ENCODE measurements around the gene RBFOX1.

RBFOX1 gene

GRCh38 chr16:7515543-7515942 lies 182.9 kb downstream of the RBFOX1 start:
- no peak for DNase-seq (ENCODE audit: low read depth in 1 of 2, low spot score in 1 of 2)

- no peak for DNase-seq (ENCODE audit: low read depth in 1 of 2, low spot score in 1 of 2)
Observed at GRCh38 chr16:7517496-7517895, 184.9 kb downstream of the RBFOX1 start.

GRCh38 chr16:7518158-7518557 lies 185.5 kb downstream of the RBFOX1 start:
- DNase-seq (ENCODE audit: low read depth in 1 of 2, low spot score in 1 of 2) = no peak

- no peak for DNase-seq (ENCODE audit: low read depth in 1 of 2, low spot score in 1 of 2)
Observed at GRCh38 chr16:7521834-7522233, 189.2 kb downstream of the RBFOX1 start.

- no peak for DNase-seq (ENCODE audit: low read depth in 1 of 2, low spot score in 1 of 2)
Observed at GRCh38 chr16:7524419-7524818, 191.8 kb downstream of the RBFOX1 start.

DNA sequence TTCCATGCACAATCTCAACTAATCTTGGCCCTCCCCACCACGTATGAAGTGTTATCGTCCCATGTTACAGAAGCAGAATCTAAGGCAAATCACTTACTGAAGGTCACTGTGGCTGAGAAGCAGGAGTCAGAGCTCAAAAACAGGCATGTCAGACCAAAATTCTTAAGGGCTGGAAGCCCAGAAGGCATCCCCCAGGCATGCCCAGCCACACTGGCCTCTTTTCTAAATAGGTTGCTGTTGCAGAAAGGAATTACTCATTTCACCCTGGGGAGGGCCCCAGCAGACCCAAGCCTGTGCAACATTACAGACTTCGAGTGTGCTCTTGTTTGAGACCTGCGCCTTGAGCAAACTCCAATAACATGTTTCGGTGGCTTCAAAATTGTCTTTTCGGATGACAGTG lies 194.1 kb downstream of the RBFOX1 start:
- DNase-seq (ENCODE audit: low read depth in 1 of 2, low spot score in 1 of 2) = no peak

- DNase-seq (ENCODE audit: low read depth in 1 of 2, low spot score in 1 of 2) = no peak
Observed at GRCh38 chr16:7532534-7532933, 199.9 kb downstream of the RBFOX1 start.

DNA sequence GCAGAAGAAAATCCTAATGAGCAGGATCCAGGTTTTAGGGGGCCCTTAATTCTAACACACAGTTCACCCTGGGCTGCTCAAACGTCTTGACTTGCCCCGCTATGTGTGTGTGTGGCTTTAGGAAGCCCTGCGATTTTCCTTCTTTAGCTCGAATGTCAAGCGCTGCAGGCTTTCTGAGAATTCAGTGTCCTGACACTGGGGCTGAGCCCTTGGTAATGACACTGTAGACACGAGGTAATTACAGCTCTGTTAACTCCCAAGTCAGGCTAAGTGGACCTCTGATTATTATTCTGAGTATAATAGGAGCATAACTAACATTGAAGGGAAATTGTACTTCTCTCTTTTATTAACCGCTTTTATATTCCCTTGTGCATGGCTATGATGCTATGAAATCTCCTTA lies 202.1 kb downstream of the RBFOX1 start:
- no peak for DNase-seq (ENCODE audit: low read depth in 1 of 2, low spot score in 1 of 2)

DNA sequence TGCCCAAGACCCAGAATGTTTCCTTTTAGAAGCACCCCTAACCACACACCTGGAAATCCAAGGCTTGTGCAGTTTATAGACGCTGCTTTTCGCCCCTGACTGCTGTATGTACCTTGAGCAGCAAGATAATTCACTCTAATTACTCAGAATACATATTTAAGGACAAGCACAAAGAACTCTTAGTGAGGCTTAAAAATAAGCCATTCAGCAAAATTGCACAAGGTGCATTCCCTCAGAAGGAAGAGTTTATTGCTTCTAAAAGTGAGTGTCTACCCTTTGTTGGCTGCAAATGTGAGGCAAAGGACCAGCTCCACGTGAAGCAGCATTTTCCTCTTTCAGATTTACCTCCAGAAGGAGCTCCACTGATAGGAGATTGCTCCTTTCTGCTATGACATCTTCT lies 208.4 kb downstream of the RBFOX1 start:
- no peak for DNase-seq (ENCODE audit: low read depth in 1 of 2, low spot score in 1 of 2)

DNA sequence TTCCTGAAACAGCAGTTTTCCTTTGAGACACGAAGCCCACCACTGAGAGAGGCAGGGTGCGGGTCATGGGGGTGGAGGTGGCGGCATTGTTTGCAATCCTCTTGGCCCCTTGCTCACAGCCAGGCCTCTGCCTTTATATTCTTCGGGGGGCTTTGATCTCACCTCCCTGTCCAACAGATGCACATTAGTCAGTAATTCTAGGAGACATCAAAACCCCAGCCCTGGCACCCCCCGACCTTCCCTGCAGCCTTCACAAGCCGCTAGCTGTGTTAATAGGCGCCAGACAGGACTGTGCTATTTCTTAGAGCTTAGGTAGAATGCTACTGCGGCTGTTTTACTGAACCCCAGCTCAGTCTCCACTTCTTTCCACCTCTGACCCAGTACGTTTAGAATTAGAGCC lies 212.6 kb downstream of the RBFOX1 start:
- DNase-seq (ENCODE audit: low read depth in 1 of 2, low spot score in 1 of 2) = no peak

DNA sequence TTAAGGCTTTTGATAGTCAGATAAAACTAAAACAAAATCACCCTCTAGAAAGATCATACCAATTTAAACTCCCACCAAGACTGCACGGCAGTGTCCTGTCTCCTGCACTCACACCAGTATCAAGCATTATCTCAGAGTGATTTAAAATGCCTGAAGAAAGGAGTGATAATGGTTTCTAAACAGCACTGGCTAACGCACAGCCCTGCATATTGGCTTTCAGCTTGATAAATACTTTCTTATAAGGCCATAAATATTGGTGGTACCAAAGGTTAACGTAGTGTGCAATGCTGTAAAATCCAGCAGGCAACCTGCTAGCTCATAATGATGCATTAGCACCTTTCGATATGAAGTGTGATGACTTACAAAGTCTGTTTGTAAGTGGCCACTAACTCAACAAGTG lies 214.3 kb downstream of the RBFOX1 start:
- DNase-seq (ENCODE audit: low read depth in 1 of 2, low spot score in 1 of 2) = no peak

DNA sequence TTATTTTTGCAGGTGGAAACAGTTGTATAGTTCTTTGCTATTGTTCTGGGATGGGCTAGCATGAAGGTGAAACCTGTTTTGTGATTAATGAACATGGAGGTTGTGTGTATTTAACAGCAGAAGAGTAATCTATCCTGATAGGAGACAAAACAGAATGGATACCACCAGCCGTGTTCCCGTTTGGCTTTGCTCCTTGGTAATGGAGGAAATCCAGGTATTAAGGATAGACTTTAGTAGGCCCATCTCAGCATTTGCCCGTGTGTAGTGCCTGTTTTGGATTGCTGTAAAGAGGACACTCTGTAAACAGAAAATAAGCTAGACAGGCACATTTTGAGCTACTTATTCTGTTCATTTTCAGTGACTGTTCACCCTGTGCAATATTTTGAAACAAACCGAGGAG lies 215.1 kb downstream of the RBFOX1 start:
- DNase-seq (ENCODE audit: low read depth in 1 of 2, low spot score in 1 of 2) = no peak

DNA sequence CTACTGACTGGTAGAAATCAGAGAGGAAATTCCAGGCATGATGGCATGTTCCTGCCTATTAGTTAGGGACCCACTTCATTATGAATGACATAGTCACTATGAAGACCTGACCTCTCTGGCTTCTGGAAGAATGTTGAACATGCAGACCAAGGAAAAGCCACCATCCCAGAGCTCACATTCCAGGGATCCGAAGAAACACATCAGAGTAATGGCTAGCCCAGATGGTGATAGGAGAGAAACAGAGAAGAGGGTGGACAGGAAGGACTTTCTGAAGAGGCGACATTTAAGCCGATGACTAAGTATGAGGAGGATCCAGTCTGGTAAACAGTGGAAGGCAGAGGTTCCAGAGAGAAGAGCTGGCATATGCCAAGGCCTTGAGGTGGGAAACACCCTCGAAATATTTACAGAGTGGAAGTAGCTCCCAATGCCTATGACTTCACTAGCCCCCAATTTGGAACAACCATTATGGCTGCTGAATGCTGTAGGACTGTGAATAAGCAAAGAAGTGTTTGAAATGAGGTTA lies 216.2 kb downstream of the RBFOX1 start:
- DNase-seq (ENCODE audit: low read depth in 1 of 2, low spot score in 1 of 2) = no peak

DNA sequence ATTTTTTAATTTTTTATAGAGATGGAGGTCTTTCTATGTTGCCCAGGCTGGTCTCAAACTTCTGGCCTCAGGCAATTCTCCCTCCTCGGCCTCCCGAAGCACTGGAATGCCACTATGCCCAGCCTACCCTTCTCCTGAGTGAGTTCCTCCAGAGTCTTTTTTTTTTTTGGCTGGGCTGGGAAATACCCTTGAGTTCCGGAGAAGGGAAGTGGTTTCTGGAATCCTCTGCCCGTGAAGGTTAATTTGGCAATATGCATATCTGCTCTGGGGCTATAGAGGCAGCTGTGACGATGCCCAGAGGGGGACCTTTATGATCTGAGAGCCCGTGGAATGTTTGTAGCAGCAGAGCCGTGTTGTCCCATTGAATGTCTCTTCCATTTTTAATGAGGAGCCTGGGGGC lies 217.5 kb downstream of the RBFOX1 start:
- no peak for DNase-seq (ENCODE audit: low read depth in 1 of 2, low spot score in 1 of 2)

DNA sequence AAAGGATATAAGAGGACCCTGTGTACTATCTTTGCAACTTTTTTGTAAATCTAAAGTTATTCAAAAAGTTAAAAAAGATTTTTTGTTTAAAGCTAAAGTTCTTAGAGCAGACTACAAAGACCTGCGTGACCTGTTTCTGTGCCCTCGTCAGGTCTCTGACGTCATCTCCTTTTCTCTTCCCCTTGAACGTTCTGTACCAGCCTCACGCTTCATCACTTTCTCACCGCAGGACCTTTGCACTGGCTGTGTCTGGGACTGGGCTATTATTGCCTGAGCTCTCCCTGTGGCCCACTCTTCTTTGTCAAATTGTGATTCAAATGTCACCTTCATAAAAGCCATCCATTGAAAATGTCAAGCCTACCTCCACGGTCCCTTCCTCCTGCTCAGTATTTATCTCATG lies 222.8 kb downstream of the RBFOX1 start:
- DNase-seq (ENCODE audit: low read depth in 1 of 2, low spot score in 1 of 2) = no peak

DNA sequence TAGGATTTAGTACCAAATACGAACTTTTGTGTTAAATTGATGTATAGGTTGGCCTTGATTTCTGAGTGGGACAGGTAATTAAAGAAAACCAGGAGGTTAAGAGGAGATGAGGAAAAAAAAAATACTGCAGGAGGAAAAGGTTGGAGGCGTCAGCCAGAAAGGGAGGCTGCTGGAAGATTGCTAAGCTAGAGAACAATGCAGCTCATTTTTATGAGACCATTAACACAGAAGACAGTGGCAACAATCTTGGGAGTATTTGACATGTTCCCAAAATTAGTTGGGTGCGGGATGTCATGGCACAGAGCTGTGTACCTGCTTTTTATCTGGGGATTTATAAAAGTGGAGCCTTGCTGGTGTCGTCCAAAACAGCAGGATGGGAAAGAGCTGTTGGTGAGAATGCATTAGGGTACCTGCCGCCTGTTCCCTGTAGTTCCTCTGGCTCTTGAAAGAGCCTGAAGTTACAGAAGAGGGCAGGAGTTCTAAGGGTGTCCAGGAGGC lies 229.3 kb downstream of the RBFOX1 start:
- no peak for DNase-seq (ENCODE audit: low read depth in 1 of 2, low spot score in 1 of 2)

GRCh38 chr16:7566360-7566759 lies 233.7 kb downstream of the RBFOX1 start:
- DNase-seq (ENCODE audit: low read depth in 1 of 2, low spot score in 1 of 2) = no peak

- no peak for DNase-seq (ENCODE audit: low read depth in 1 of 2, low spot score in 1 of 2)
Observed at GRCh38 chr16:7571366-7571765, 238.7 kb downstream of the RBFOX1 start.

- no peak for DNase-seq (ENCODE audit: low read depth in 1 of 2, low spot score in 1 of 2)
Observed at GRCh38 chr16:7577588-7577987, 244.9 kb downstream of the RBFOX1 start.

- DNase-seq (ENCODE audit: low read depth in 1 of 2, low spot score in 1 of 2) = no peak
Observed at GRCh38 chr16:7579454-7579853, 246.8 kb downstream of the RBFOX1 start.

GRCh38 chr16:7581175-7581574 lies 248.5 kb downstream of the RBFOX1 start:
- no peak for DNase-seq (ENCODE audit: low read depth in 1 of 2, low spot score in 1 of 2)

DNA sequence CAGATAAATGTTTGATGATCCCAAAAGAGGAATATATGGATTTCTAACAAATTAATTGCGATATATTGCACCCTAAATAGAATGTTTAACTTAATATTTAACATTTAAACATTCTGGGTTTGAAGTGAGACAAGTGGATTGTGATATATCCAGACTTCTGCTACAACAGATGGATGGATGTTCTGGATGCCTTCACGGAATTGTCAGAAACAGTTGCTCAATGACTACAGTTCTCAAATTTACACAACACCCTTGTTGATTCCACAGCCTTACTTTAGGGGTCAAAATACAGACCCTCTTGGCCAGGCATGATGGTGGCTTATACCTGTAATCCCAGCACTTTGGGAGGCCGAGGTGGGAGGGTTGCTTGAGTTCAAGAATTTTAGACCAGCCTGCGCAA lies 250.8 kb downstream of the RBFOX1 start:
- DNase-seq (ENCODE audit: low read depth in 1 of 2, low spot score in 1 of 2) = no peak

- DNase-seq (ENCODE audit: low read depth in 1 of 2, low spot score in 1 of 2) = no peak
Observed at GRCh38 chr16:7584561-7584960, 251.9 kb downstream of the RBFOX1 start.

- DNase-seq (ENCODE audit: low read depth in 1 of 2, low spot score in 1 of 2) = no peak
Observed at GRCh38 chr16:7585705-7586104, 253.1 kb downstream of the RBFOX1 start.

Data from activated T-helper 1 cell treated with anti-CD3 and anti-CD28 coated beads, Interleukin-2, amount 50 U/mL, for 16 hours (primary cell).